WTC11 (cell line): ENCODE measurements around the gene TSHZ1. TPM values are rescaled to one million over a fixed set of nuclear protein-coding genes. Genes with fewer than 3 reads are reported as not detected.

Experiments
- ATAC-seq: fragments of 200-7000 bp; cut with Tn5 transposase; 2 replicates; pipeline ENCODE4 v1.10.0; 2021; ENCODE audit warnings: mild to moderate bottlenecking, moderate library complexity
- CTCF ChIA-PET: fragments of 300-600 bp; sonication (Branson Sonifier 250); formaldehyde crosslinking; loops from one replicate; lab custom pipeline; 2021; ENCODE audit warnings: antibody characterized with exemption; lab: Charles Lee
- POLR2A ChIA-PET: fragments of 350-600 bp; sonication (Branson Sonifier 250); formaldehyde crosslinking; loops from one replicate; lab custom pipeline; 2021; ENCODE audit warnings: antibody characterized with exemption; lab: Charles Lee
- DNase-seq: peaks from one replicate; pipeline ENCODE4 v3.0.0; 2021; ENCODE audit warnings: low spot score
- H3K27ac Mint-ChIP-seq: 2 replicates; pipeline ENCODE4 v1.8.0; 2021; ENCODE audit warnings: mixed read lengths
- H3K27me3 Mint-ChIP-seq: 2 replicates; pipeline ENCODE4 v1.8.0; 2021; ENCODE audit warnings: low read depth, mild to moderate bottlenecking, moderate library complexity, mixed read lengths
- H3K36me3 Mint-ChIP-seq: 2 replicates; pipeline ENCODE4 v1.8.0; 2021; ENCODE audit warnings: mixed read lengths
- H3K4me1 Mint-ChIP-seq: 2 replicates; pipeline ENCODE4 v1.8.0; 2022; ENCODE audit warnings: mixed read lengths
- H3K4me3 Mint-ChIP-seq: 2 replicates; pipeline ENCODE4 v1.8.0; 2021; ENCODE audit warnings: mild to moderate bottlenecking, moderate library complexity, mixed read lengths
- H3K9me3 Mint-ChIP-seq: 2 replicates; pipeline ENCODE4 v1.8.0; 2021; ENCODE audit warnings: mixed read lengths
- CDX4 ChIP-seq: fragments of 250-450 bp; sonication (Bioruptor Pico); IDR thresholded peaks from 2 replicates; pipeline ENCODE4 v1.9.0; 2021; ENCODE audit warnings: moderate library complexity, mild to moderate bottlenecking, inconsistent platforms, borderline replicate concordance
- E2F1 ChIP-seq: sonication (generic); formaldehyde crosslinking; IDR thresholded peaks from 2 replicates; pipeline ENCODE4 v1.8.0; 2022; ENCODE audit warnings: mild to moderate bottlenecking, missing genetic modification reagents
- HMGA2 ChIP-seq: fragments of 250-450 bp; sonication (Bioruptor Pico); IDR thresholded peaks from 2 replicates; pipeline ENCODE4 v1.4.0; 2021; ENCODE audit warnings: mild to moderate bottlenecking, moderate library complexity
- MXD4 ChIP-seq: fragments of 250-450 bp; sonication (Bioruptor Pico); IDR thresholded peaks from 2 replicates; pipeline ENCODE4 v1.8.0; 2021; ENCODE audit warnings: mild to moderate bottlenecking, moderate library complexity, borderline replicate concordance
- RELA ChIP-seq: sonication (generic); formaldehyde crosslinking; IDR thresholded peaks from 2 replicates; pipeline ENCODE4 v1.8.1; 2022; ENCODE audit warnings: missing genetic modification reagents, mild to moderate bottlenecking, borderline replicate concordance
- SP1 ChIP-seq: sonication (generic); formaldehyde crosslinking; conservative IDR thresholded peaks from 2 replicates; pipeline ENCODE4 v1.8.1; 2022; ENCODE audit warnings: missing genetic modification reagents
- TCF7 ChIP-seq: sonication (generic); formaldehyde crosslinking; IDR thresholded peaks from 2 replicates; pipeline ENCODE4 v1.8.0; 2022; ENCODE audit warnings: mild to moderate bottlenecking, low read depth, missing genetic modification reagents, moderate library complexity
- ZBTB21 ChIP-seq: sonication (generic); formaldehyde crosslinking; IDR thresholded peaks from 2 replicates; pipeline ENCODE4 v1.8.1; 2023; ENCODE audit warnings: mild to moderate bottlenecking, missing genetic modification reagents, borderline replicate concordance
- ZNF219 ChIP-seq: sonication (generic); formaldehyde crosslinking; IDR thresholded peaks from 2 replicates; pipeline ENCODE4 v1.8.0; 2023; ENCODE audit warnings: missing genetic modification reagents, mild to moderate bottlenecking, borderline replicate concordance
- total RNA-seq: library from RNA; stranded (reverse); gene quantifications from 3 replicates; pipeline ENCODE4 v1.2.3, GENCODE V29; 2021
- TF ChIP-seq, protein P1 (sequence below): sonication (generic); formaldehyde crosslinking; IDR thresholded peaks from 2 replicates; pipeline ENCODE4 v1.8.0; 2022; ENCODE audit warnings: mild to moderate bottlenecking, missing genetic modification reagents
- TF ChIP-seq, protein P2 (sequence below): sonication (generic); formaldehyde crosslinking; IDR thresholded peaks from 2 replicates; pipeline ENCODE4 v1.8.0; 2022; ENCODE audit warnings: mild to moderate bottlenecking, missing genetic modification reagents
- TF ChIP-seq, protein P3 (sequence below): sonication (generic); formaldehyde crosslinking; IDR thresholded peaks from 2 replicates; pipeline ENCODE4 v1.8.0; 2022; ENCODE audit warnings: missing genetic modification reagents
- TF ChIP-seq, protein P4 (sequence below): sonication (generic); formaldehyde crosslinking; IDR thresholded peaks from 2 replicates; pipeline ENCODE4 v1.8.0; 2023; ENCODE audit warnings: mild to moderate bottlenecking, missing genetic modification reagents
- TF ChIP-seq, protein P5 (sequence below): fragments of 250-450 bp; sonication (Bioruptor Pico); conservative IDR thresholded peaks from 2 replicates; pipeline ENCODE4 v1.9.0; 2021; ENCODE audit warnings: mild to moderate bottlenecking

The TSHZ1 gene
- total RNA-seq, 1 experiment from 2014 or later: 2.9 TPM

DNA sequence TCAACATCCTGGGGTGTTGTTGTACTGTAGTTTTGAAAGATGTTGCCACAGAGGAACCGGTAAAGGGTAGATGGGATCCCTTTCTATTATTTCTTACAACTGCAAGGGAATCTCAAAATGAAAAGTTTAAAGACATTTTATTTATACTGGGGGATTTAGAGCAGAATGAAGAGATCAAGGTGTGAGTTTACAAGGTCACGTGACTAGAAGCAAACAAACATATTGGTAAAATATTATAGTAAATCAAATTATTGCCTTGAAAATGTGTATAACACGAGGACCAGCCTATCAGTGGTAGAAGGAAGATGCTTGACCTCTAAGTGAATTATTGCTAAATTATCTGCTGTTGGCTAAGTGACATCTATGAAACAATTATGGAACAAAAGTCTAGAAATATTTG is 119.7 kb downstream of the TSHZ1 start:
- H3K4me3 Mint-ChIP-seq: no peak overlapping the region
- H3K36me3 Mint-ChIP-seq: peaks cover 30% of the 10 kb centered on the region
- POLR2A ChIA-PET: no interaction called here
- H3K27ac Mint-ChIP-seq: no peak overlapping the region
- TF ChIP-seq, protein P1, sequence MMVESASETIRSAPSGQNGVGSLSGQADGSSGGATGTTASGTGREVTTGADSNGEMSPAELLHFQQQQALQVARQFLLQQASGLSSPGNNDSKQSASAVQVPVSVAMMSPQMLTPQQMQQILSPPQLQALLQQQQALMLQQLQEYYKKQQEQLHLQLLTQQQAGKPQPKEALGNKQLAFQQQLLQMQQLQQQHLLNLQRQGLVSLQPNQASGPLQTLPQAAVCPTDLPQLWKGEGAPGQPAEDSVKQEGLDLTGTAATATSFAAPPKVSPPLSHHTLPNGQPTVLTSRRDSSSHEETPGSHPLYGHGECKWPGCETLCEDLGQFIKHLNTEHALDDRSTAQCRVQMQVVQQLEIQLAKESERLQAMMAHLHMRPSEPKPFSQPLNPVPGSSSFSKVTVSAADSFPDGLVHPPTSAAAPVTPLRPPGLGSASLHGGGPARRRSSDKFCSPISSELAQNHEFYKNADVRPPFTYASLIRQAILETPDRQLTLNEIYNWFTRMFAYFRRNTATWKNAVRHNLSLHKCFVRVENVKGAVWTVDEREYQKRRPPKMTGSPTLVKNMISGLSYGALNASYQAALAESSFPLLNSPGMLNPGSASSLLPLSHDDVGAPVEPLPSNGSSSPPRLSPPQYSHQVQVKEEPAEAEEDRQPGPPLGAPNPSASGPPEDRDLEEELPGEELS (CRISPR knock-in tag): no peak
- no peak for TF ChIP-seq TCF7 (CRISPR knock-in tag)
- TF ChIP-seq RELA (CRISPR knock-in tag): no peak
- TF ChIP-seq, protein P2, sequence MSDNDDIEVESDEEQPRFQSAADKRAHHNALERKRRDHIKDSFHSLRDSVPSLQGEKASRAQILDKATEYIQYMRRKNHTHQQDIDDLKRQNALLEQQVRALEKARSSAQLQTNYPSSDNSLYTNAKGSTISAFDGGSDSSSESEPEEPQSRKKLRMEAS (CRISPR knock-in tag): no peak
- no peak for TF ChIP-seq CDX4
- no peak for TF ChIP-seq ZBTB21
- no peak for TF ChIP-seq SP1 (CRISPR knock-in tag)
- TF ChIP-seq, protein P3, sequence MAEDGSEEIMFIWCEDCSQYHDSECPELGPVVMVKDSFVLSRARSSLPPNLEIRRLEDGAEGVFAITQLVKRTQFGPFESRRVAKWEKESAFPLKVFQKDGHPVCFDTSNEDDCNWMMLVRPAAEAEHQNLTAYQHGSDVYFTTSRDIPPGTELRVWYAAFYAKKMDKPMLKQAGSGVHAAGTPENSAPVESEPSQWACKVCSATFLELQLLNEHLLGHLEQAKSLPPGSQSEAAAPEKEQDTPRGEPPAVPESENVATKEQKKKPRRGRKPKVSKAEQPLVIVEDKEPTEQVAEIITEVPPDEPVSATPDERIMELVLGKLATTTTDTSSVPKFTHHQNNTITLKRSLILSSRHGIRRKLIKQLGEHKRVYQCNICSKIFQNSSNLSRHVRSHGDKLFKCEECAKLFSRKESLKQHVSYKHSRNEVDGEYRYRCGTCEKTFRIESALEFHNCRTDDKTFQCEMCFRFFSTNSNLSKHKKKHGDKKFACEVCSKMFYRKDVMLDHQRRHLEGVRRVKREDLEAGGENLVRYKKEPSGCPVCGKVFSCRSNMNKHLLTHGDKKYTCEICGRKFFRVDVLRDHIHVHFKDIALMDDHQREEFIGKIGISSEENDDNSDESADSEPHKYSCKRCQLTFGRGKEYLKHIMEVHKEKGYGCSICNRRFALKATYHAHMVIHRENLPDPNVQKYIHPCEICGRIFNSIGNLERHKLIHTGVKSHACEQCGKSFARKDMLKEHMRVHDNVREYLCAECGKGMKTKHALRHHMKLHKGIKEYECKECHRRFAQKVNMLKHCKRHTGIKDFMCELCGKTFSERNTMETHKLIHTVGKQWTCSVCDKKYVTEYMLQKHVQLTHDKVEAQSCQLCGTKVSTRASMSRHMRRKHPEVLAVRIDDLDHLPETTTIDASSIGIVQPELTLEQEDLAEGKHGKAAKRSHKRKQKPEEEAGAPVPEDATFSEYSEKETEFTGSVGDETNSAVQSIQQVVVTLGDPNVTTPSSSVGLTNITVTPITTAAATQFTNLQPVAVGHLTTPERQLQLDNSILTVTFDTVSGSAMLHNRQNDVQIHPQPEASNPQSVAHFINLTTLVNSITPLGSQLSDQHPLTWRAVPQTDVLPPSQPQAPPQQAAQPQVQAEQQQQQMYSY (CRISPR knock-in tag): no peak
- TF ChIP-seq, protein P4, sequence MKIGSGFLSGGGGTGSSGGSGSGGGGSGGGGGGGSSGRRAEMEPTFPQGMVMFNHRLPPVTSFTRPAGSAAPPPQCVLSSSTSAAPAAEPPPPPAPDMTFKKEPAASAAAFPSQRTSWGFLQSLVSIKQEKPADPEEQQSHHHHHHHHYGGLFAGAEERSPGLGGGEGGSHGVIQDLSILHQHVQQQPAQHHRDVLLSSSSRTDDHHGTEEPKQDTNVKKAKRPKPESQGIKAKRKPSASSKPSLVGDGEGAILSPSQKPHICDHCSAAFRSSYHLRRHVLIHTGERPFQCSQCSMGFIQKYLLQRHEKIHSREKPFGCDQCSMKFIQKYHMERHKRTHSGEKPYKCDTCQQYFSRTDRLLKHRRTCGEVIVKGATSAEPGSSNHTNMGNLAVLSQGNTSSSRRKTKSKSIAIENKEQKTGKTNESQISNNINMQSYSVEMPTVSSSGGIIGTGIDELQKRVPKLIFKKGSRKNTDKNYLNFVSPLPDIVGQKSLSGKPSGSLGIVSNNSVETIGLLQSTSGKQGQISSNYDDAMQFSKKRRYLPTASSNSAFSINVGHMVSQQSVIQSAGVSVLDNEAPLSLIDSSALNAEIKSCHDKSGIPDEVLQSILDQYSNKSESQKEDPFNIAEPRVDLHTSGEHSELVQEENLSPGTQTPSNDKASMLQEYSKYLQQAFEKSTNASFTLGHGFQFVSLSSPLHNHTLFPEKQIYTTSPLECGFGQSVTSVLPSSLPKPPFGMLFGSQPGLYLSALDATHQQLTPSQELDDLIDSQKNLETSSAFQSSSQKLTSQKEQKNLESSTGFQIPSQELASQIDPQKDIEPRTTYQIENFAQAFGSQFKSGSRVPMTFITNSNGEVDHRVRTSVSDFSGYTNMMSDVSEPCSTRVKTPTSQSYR (CRISPR knock-in tag): no peak
- no peak for TF ChIP-seq E2F1 (CRISPR knock-in tag)
- TF ChIP-seq ZNF219 (CRISPR knock-in tag): no peak
- TF ChIP-seq MXD4 (CRISPR knock-in tag): no peak
- TF ChIP-seq HMGA2: no peak
- TF ChIP-seq, protein P5, sequence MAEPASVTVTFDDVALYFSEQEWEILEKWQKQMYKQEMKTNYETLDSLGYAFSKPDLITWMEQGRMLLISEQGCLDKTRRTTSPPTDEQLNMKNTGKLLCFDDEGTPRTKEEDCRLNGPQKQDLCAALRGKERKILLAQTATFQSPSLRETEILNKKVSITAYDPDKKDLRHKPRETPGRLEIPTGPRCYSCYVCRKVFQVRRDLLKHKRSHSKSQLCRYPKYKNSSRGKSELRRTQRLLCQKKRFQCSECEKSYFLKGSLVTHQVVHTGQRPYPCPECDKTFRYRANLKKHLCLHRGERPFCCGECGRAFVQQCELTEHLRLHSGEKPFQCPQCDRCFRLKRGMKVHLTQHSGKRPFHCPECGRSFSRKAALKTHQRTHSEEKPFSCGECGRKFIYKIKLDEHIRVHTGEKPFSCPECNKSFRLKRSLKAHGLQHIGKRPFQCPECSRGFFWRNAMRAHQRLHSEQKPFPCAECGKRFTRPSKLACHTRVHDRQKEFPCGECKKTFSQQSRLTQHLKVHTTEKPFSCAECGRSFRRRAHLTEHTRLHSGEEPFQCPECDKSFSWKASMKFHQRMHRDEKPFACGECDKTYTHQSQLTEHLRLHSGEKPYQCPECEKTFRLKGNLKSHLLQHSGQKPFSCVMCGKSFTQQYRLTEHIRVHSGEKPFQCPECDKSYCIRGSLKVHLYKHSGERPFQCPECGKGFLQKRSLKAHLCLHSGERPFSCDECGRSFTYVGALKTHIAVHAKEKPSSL (CRISPR knock-in tag): no peak
- TF ChIP-seq, all 79 proteins: peak for 0
- DNase-seq (no peak), ATAC-seq (no peak)
- CTCF ChIA-PET: no interaction called here
- H3K9me3 Mint-ChIP-seq: peaks cover 36% of the 10 kb centered on the region
- no peaks in the 10 kb centered on the region; the same call in 1 of the 2 replicates for H3K27me3 Mint-ChIP-seq
- H3K4me1 Mint-ChIP-seq: no peaks in the 10 kb centered on the region
